Lung (tissue), 12 donors: ENCODE measurements around the gene MN1. TPM values are rescaled to one million over a fixed set of nuclear protein-coding genes. Genes with fewer than 3 reads are reported as not detected.

Experiments
- ATAC-seq: fragments of 200-7000 bp; cut with Tn5 transposase; one replicate; pipeline ENCODE4 v1.9.1; 2020; ENCODE audit warnings: moderate number of reproducible peaks; ENCODE audit not compliant: insufficient read depth, low FRiP score
- DNase-seq, 3 donors: peaks; one replicate each; pipeline ENCODE4 v3.0.0-alpha.2; 2013 to 2017
- H3K27ac ChIP-seq, 2 donors: one replicate each; pipeline ENCODE4 v1.5.1; 2013; ENCODE audit warnings: mild to moderate bottlenecking in 2 of 2, moderate library complexity in 2 of 2, control low read depth in 1 of 2, inconsistent platforms in 1 of 2, low read depth in 1 of 2, low read length in 1 of 2
- H3K27me3 ChIP-seq, 3 donors: one replicate each; pipeline ENCODE4 v1.5.1; 2013; ENCODE audit warnings: low read length in 2 of 3; ENCODE audit not compliant: control insufficient read depth in 3 of 3, insufficient read depth in 3 of 3
- H3K36me3 ChIP-seq, 4 donors: one replicate each; pipeline ENCODE4 v1.5.1; 2013; ENCODE audit warnings: low read length in 4 of 4, mild to moderate bottlenecking in 1 of 4, moderate library complexity in 1 of 4; ENCODE audit not compliant: control insufficient read depth in 4 of 4, insufficient read depth in 4 of 4
- H3K4me1 ChIP-seq, 5 donors: one replicate each; pipeline ENCODE4 v1.5.1; 2013; ENCODE audit warnings: low read length in 5 of 5, mild to moderate bottlenecking in 2 of 5, moderate library complexity in 1 of 5; ENCODE audit not compliant: control insufficient read depth in 5 of 5, insufficient read depth in 5 of 5
- H3K4me3 ChIP-seq: one replicate; pipeline ENCODE4 v1.5.1; 2013; ENCODE audit warnings: mild to moderate bottlenecking, control low read depth, moderate library complexity
- H3K9ac ChIP-seq, 2 donors: one replicate each; pipeline ENCODE4 v1.5.1; 2013; ENCODE audit warnings: low read length in 2 of 2, control low read depth in 1 of 2; ENCODE audit not compliant: insufficient read depth in 1 of 2
- H3K9me3 ChIP-seq, 4 donors: one replicate each; pipeline ENCODE4 v1.5.1; 2013; ENCODE audit warnings: low read length in 3 of 4, mild to moderate bottlenecking in 1 of 4, moderate library complexity in 1 of 4; ENCODE audit not compliant: control insufficient read depth in 4 of 4, insufficient read depth in 3 of 4
- CTCF ChIP-seq: IDR thresholded peaks from 2 replicates; pipeline ENCODE4 v1.5.1; 2012; ENCODE audit warnings: mild to moderate bottlenecking; ENCODE audit errors: control extremely low read depth, extremely low read depth
- WGBS, 2 donors: extraction: QIAGEN DNeasy Blood & Tissue Kit; methylation state at CpG; one replicate each; pipeline ENCODE4 v1.1.7; 2013; 5-methylcytosine and 5-hydroxymethylcytosine counted together
- polyA plus RNA-seq, 2 donors: library from polyadenylated mRNA; stranded (reverse); fragments of 200-250 nt; gene quantifications; one replicate each; pipeline ENCODE4 v1.2.1, GENCODE V29; 2013
- total RNA-seq, 2 donors: library from RNA; depleted of rRNA in 1 of 2; stranded (reverse); fragments of >200 nt in 1 of 2; gene quantifications; one replicate each; pipeline ENCODE4 v1.2.1, GENCODE V29; 2014 to 2021
- donor health status: control.
- donor health status: control.
- donor health status: Bipolar disorder and iron deficiency.
- donor health status: healthy.
- donor health status: DM: yes; HTN: yes; CAD: no.

The MN1 gene
- total and polyA plus RNA-seq, 4 donors = 2.4 to 6.5 (median 3.6) TPM

DNA sequence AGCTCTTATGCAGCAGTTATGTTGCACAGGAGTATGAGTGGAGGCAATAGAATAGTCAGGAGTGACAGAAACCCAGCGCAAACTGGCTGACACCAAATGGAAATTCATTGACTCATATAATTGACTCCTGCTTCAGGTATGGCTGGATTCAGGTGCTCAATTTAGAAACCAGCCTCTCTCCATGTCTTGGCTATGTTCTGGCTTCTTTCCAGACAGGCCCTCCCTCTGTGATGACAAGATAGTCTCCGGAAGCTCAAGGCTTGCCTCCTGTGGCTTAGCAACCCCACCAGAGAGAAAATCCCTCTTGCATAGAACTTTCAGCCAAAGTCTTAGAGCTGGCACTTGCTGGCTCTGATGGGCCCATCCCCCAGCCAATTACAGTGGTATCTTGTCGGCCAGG lies 28.1 kb upstream of the MN1 start:
- H3K9ac ChIP-seq = no peak overlapping the region
- no peaks in the 10 kb centered on the region for H3K9me3 ChIP-seq
- no peak for TF ChIP-seq CTCF
- H3K4me1 ChIP-seq = no peaks in the 10 kb centered on the region
- no peak overlapping the region for H3K4me3 ChIP-seq
- 93 to 94% methylated on average over 3 of the region's 3 CpGs for WGBS, 2 donors
- no peaks in the 10 kb centered on the region for H3K27me3 ChIP-seq
- no peak for ATAC-seq
- H3K36me3 ChIP-seq = no peaks in the 10 kb centered on the region
- H3K27ac ChIP-seq = no peak overlapping the region
- no peak for DNase-seq

DNA sequence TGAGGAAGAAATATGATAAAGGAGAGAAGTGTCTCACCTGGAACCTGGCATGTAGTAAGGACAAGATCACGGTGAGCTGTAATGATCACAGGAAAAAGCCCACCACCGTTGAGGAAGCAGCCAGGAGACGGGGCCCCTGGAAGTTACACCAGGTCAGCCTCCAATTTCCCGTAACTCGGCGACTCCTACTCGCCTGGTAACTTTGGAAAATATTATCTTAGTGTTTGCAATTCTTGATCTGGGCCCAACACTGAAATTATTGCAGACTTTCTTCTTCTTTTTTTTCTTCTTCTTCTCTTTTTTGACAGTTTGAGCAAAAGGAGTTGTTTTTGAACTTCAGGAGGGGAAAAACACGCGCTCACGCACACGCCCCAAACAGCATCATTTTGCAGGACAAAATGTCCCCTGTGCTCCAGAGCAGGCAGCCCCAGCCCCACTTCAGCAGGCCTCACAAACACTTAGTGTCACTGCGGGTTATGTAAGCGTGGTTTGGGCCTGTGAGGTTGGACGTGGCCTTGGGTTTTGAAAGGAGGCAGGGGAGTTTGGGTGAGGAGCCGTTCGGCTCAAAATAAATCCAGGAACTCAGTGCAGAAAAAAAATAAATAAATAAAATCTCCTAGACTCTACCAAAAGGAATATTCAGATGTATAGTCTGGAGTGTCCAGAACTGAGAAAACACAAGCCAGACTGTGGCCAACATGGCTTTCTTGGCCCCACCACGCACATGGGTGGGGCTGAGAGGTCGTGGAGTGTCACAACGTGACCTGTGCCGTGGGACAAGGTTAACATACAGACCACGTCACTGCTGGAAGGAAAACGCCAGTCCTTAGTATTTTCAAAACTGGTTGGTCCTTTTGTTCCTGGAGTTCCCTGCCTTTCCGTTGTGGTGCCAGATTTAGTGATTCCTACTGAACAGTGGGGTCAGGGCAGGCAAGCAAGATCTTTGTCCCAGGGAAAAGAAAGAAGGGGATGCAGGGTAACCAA lies 26.3 kb upstream of the MN1 start:
- Histone ChIP-seq H3K36me3 (no peaks in the 10 kb centered on the region), H3K9ac (no peak overlapping the region), H3K27me3 (no peaks in the 10 kb centered on the region), H3K9me3 (peaks cover 0 to 2% (median 0%) of the 10 kb centered on the region in 4 donors), H3K4me1 (no peaks in the 10 kb centered on the region), H3K27ac (no peak overlapping the region), H3K4me3 (no peak overlapping the region)
- ATAC-seq (no peak), DNase-seq (no peak)
- no peak for TF ChIP-seq CTCF
- WGBS, 2 donors = 75 to 77% methylated on average over 23 of the region's 23 CpGs

- ATAC-seq = no peak
- Histone ChIP-seq H3K36me3 (no peaks in the 10 kb centered on the region), H3K9me3 (peaks cover 0 to 2% (median 0%) of the 10 kb centered on the region in 4 donors), H3K4me3 (no peak overlapping the region), H3K9ac (no peak overlapping the region), H3K27me3 (no peaks in the 10 kb centered on the region), H3K27ac (no peak overlapping the region), H3K4me1 (no peaks in the 10 kb centered on the region)
- no peak for DNase-seq
- no peak for TF ChIP-seq CTCF
- 94 to 97% methylated on average over 6 of the region's 6 CpGs for WGBS, 2 donors
These were observed 23.6 kb upstream of the MN1 start for GRCh38 chr22:27825174-27825573.
